ENCODE results near the gene LRRC7.

Gene LRRC7

DNA sequence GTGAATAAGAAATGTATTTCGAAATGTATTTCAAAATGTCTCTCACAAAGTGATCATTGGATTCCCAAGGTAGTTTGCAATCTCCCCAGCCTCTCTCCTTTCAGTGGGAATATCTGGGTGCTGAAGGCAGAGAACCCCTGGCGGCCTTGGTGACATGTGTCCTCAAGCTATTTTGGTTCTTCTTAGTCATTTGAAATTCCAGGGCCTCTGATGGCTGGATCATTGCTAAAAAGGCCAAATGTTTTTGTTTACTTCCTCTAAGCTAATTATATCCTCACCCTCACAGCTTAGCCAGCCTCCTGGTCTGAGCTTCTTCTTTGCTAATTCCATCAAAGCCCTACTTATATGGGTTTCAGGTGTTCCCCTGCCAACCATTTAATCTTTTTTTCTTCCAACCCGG lies 566.4 kb downstream of the LRRC7 start:
- Mint-ChIP-seq H3K36me3 (ENCODE audit: insufficient read depth) (no peaks in the 10 kb centered on the region), H3K4me1 (no peaks in the 10 kb centered on the region), H3K4me3 (no peak overlapping the region), H3K27me3 (peaks cover 18% of the 10 kb centered on the region), H3K9me3 (no peaks in the 10 kb centered on the region), H3K27ac (ENCODE audit: low read depth) (no peak overlapping the region)
- ATAC-seq (replicated peaks; ENCODE audit: extremely low read depth, poor library complexity, severe bottlenecking): no peak
- DNase-seq (ENCODE audit: low spot score in 2 of 2): no peak

DNA sequence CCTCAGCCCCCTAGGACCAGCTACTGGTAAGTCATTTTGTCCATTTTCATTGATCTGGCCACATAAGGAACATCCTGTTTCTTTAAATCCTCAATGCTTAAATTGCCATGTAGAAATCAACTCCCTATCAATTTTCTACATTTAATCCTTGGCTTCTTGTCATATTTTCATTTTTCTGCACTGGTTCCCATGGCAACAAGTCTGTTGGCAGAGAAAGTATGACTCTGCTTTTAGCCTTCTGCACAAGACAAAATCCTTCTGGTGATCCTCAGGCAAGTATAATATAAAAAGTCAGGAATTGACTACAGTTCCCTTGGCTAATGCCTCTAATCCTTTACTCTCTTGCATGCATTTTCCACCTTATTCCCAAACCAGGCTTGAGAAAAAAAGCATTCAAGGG lies 572.6 kb downstream of the LRRC7 start:
- Mint-ChIP-seq H3K9me3 (no peaks in the 10 kb centered on the region), H3K27me3 (peaks cover 4% of the 10 kb centered on the region), H3K4me1 (no peaks in the 10 kb centered on the region), H3K4me3 (no peak overlapping the region), H3K36me3 (ENCODE audit: insufficient read depth) (peaks cover 4% of the 10 kb centered on the region), H3K27ac (ENCODE audit: low read depth) (no peak overlapping the region)
- DNase-seq (ENCODE audit: low spot score in 2 of 2): no peak
- ATAC-seq (replicated peaks; ENCODE audit: extremely low read depth, poor library complexity, severe bottlenecking): no peak

DNA sequence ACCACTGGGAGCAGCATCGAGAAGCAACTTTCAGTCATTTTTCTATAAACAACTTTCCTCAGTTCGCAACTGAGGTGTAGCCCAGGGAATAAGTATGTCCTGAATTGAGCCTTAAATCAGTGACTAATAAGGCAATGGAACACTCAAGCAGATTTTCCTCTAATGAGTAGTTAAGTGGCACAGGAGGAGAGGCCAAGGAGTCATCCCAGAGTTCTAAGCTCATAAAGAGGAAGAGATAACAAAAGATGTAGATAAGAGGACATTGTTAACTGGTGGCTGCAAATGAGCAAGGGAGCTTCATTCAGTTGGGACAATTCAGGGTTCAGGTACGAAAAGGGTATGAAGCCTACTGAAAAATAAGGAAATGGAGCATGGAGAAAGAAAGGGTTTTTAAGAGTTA lies 573.2 kb downstream of the LRRC7 start:
- Mint-ChIP-seq H3K9me3 (no peaks in the 10 kb centered on the region), H3K4me3 (no peak overlapping the region), H3K27me3 (no peaks in the 10 kb centered on the region), H3K27ac (ENCODE audit: low read depth) (no peak overlapping the region), H3K36me3 (ENCODE audit: insufficient read depth) (peaks cover 4% of the 10 kb centered on the region), H3K4me1 (no peaks in the 10 kb centered on the region)
- ATAC-seq (replicated peaks; ENCODE audit: extremely low read depth, poor library complexity, severe bottlenecking): no peak
- DNase-seq (ENCODE audit: low spot score in 2 of 2): no peak

DNA sequence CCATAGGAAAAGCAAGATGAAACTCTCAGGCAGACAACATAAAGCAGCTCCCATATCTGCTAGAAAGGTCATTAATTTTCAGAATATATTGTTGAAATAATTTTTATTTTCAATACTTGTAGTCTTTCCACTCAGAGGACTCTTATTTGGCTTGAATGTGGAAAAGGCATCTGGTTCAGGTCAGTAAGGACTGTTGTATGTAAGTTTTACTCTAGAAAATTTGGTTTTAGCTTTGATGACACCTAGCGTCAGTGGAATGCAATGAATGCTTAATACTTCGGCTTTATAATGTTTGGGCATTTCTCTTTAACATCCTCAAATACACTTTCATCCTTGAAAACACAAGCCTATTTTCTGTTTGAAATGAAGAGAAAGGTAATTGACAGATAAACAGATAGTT lies 574.4 kb downstream of the LRRC7 start:
- no peaks in the 10 kb centered on the region for H3K4me1 Mint-ChIP-seq
- no peak for ATAC-seq (replicated peaks; ENCODE audit: extremely low read depth, poor library complexity, severe bottlenecking)
- no peak overlapping the region for H3K27ac Mint-ChIP-seq (ENCODE audit: low read depth)
- no peak for DNase-seq (ENCODE audit: low spot score in 2 of 2)
- peaks cover 6% of the 10 kb centered on the region for H3K36me3 Mint-ChIP-seq (ENCODE audit: insufficient read depth)
- H3K4me3 Mint-ChIP-seq: no peak overlapping the region
- no peaks in the 10 kb centered on the region for H3K9me3 Mint-ChIP-seq
- H3K27me3 Mint-ChIP-seq: no peaks in the 10 kb centered on the region

DNA sequence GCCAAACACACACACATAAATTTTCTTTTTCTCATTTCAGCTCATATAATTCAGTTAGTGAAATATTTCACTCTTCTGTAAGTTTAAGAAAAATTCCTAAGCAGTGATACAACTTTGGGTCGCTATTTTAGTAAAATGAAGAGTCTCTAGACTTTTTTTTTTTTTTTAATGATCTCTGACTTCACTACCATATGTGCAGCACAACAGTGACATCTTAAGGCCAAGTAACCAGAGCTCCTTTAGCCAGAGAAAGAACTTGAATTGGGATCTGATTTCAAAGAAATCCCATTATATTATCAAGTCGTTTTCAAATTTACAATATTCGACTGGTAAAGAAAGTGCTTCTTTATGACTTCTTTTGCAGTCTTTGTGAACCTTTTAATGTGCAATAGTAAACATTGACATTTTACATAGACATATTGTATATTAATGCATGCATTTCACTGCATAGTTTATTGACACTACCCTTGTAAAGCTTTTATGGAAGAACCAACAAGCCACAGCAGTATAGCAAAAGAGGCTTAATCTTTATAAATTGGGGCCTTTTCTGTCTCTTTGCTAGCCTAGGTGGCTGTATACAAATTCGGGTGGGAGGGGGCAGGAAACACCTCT lies 575.4 kb downstream of the LRRC7 start:
- Mint-ChIP-seq H3K4me1 (no peaks in the 10 kb centered on the region), H3K36me3 (ENCODE audit: insufficient read depth) (peaks cover 15% of the 10 kb centered on the region), H3K9me3 (no peaks in the 10 kb centered on the region), H3K27ac (ENCODE audit: low read depth) (no peak overlapping the region), H3K4me3 (no peak overlapping the region), H3K27me3 (no peaks in the 10 kb centered on the region)
- no peak for ATAC-seq (replicated peaks; ENCODE audit: extremely low read depth, poor library complexity, severe bottlenecking)
- no peak for DNase-seq (ENCODE audit: low spot score in 2 of 2)

DNA sequence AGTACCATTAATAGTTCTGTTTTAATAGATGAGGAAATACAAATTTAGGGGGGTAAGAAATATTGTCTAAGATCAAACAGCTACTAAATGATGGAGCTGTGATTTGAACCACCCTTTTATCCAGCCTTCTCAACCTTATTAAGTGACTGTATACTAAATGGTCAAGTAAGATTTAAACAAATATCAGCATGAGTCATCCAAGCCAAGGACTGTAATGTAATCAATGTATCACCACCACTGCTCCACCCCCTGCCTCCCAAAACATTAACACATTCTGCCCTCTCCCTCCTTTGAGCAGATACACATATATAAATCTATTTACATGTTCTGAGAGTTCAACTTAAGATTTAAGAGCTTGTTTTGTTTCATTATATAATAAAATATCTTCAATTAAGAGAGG lies 578.8 kb downstream of the LRRC7 start:
- H3K36me3 Mint-ChIP-seq (ENCODE audit: insufficient read depth): peaks cover 20% of the 10 kb centered on the region
- ATAC-seq (replicated peaks; ENCODE audit: extremely low read depth, poor library complexity, severe bottlenecking): no peak

DNA sequence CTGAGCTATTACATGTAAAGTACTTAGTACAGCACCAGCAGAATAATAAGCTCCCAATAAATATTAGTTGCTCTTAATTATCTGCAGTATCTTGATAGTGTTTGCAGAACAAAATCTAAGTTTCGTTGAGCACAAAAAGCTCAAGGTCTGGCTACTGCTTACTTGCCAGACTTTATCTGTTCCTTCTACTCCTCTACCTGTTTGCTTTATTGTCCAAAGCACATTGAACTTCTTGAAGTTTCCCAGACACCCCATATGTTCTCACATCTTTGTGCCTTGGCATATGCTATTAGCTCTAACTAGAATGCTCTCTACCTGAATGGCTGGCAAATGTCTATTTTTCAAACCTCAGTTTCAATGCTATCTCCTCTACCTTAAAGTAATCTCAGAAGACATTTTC lies 582.7 kb downstream of the LRRC7 start:
- no peak for ATAC-seq (replicated peaks; ENCODE audit: extremely low read depth, poor library complexity, severe bottlenecking)
- no peak overlapping the region for H3K4me3 Mint-ChIP-seq
- no peaks in the 10 kb centered on the region for H3K4me1 Mint-ChIP-seq
- H3K36me3 Mint-ChIP-seq (ENCODE audit: insufficient read depth): peaks cover 18% of the 10 kb centered on the region
- peak overlapping the region; percentile 5 for H3K27ac Mint-ChIP-seq (ENCODE audit: low read depth)
- H3K9me3 Mint-ChIP-seq: no peaks in the 10 kb centered on the region
- no peak for DNase-seq (ENCODE audit: low spot score in 2 of 2)
- no peaks in the 10 kb centered on the region for H3K27me3 Mint-ChIP-seq

More for the DNA sequence above, 578.8 kb downstream of the LRRC7 start:
- Mint-ChIP-seq H3K27me3 (no peaks in the 10 kb centered on the region), H3K4me3 (no peak overlapping the region), H3K4me1 (no peaks in the 10 kb centered on the region), H3K27ac (ENCODE audit: low read depth) (no peak overlapping the region), H3K9me3 (no peaks in the 10 kb centered on the region)
- no peak for DNase-seq (ENCODE audit: low spot score in 2 of 2)

DNA sequence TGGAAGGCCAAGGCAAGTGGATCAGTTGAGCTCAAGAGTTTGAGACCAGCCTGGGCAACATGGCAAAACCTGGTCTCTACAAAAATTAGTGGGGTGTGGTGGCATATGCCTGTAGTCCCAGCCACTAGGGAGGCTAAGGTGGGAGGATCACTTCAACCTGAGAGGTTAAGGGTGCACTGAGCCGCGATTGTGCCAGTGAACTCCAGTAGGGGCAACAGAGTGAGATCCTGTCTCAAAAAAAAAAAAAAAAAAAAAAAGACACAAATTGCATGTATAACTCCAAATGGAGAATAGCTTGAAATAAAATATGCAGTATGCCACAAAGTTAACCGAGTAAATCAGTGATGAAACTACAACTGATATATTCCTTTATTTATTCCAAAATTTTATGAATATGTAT lies 586.0 kb downstream of the LRRC7 start:
- H3K4me1 Mint-ChIP-seq: no peaks in the 10 kb centered on the region
- H3K27ac Mint-ChIP-seq (ENCODE audit: low read depth): no peak overlapping the region
- H3K27me3 Mint-ChIP-seq: no peaks in the 10 kb centered on the region
- DNase-seq (ENCODE audit: low spot score in 2 of 2): no peak
- H3K9me3 Mint-ChIP-seq: no peaks in the 10 kb centered on the region
- H3K36me3 Mint-ChIP-seq (ENCODE audit: insufficient read depth): peaks cover 8% of the 10 kb centered on the region
- ATAC-seq (replicated peaks; ENCODE audit: extremely low read depth, poor library complexity, severe bottlenecking): no peak
- H3K4me3 Mint-ChIP-seq: no peak overlapping the region

DNA sequence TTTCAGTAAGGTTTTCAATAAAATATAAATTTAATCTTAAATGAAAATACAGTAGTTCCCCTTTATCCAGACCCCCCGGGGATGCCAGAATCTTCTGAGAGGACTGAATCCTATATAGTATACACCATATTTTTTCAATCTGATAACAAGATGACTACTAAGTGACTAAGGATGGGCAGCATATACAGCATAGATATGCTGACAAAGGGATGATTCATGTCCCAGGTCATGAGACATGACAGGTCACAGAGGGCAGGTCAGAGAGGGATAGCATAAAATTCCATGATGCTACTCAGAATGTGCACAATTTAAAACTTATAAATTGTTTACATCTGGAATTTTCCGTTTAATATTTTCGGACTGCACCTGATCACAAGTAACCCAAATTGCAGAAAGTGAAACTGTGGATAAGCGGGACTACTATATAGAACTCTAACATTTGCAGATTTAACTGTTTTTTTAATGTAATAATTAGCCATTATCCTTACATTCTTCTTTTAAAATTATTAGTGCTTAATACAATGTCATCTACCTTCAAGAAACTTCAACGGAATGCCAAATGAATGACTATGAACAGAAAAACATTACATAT lies 588.9 kb downstream of the LRRC7 start:
- Mint-ChIP-seq H3K27ac (ENCODE audit: low read depth) (no peak overlapping the region), H3K4me1 (no peaks in the 10 kb centered on the region), H3K9me3 (no peaks in the 10 kb centered on the region), H3K36me3 (ENCODE audit: insufficient read depth) (peaks cover 9% of the 10 kb centered on the region), H3K4me3 (no peak overlapping the region), H3K27me3 (no peaks in the 10 kb centered on the region)
- ATAC-seq (replicated peaks; ENCODE audit: extremely low read depth, poor library complexity, severe bottlenecking): no peak
- no peak for DNase-seq (ENCODE audit: low spot score in 2 of 2)

DNA sequence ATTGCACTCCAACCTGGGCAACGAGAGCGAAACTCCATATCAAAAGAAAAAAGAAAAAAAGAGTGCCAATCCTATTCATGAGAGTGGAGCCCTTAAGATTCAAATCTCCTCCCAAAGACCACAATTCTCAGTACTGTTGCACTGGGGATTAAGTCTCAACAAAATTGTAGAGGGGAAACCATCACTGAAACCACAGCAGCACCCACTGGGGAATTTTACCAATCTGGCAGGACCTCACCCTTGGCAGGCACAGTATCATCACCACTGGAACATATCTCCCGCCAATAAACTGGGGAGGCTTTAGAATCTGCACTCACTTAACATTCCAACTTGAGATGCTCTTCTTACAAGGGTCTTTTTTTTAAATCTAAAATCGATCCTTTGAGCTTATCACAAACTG lies 596.6 kb downstream of the LRRC7 start:
- H3K36me3 Mint-ChIP-seq (ENCODE audit: insufficient read depth): peaks cover 11% of the 10 kb centered on the region
- no peak overlapping the region for H3K27ac Mint-ChIP-seq (ENCODE audit: low read depth)
- ATAC-seq (replicated peaks; ENCODE audit: extremely low read depth, poor library complexity, severe bottlenecking): no peak
- no peaks in the 10 kb centered on the region for H3K4me1 Mint-ChIP-seq
- no peak overlapping the region for H3K4me3 Mint-ChIP-seq
- H3K27me3 Mint-ChIP-seq: no peaks in the 10 kb centered on the region
- no peaks in the 10 kb centered on the region for H3K9me3 Mint-ChIP-seq
- no peak for DNase-seq (ENCODE audit: low spot score in 2 of 2)

DNA sequence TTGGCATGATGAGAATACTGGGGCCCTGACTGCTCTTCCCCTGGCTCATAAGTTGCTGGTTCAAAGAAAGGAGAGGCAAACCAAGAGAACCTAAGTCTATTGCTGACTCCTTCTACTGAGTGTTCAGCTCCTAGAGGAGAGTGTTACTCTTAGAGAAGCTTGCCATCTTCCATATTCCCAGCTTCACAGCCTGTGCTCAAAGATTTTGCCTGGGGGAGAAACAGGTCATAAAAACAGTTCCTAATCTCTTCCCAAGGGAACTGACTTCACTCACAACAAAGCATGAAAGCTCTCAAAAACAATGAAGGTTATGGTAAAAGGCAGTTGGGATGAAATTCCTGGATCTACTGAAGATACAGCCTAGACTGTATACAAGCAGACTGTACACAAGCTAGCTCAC lies 600.6 kb downstream of the LRRC7 start:
- no peak overlapping the region for H3K27ac Mint-ChIP-seq (ENCODE audit: low read depth)

DNA sequence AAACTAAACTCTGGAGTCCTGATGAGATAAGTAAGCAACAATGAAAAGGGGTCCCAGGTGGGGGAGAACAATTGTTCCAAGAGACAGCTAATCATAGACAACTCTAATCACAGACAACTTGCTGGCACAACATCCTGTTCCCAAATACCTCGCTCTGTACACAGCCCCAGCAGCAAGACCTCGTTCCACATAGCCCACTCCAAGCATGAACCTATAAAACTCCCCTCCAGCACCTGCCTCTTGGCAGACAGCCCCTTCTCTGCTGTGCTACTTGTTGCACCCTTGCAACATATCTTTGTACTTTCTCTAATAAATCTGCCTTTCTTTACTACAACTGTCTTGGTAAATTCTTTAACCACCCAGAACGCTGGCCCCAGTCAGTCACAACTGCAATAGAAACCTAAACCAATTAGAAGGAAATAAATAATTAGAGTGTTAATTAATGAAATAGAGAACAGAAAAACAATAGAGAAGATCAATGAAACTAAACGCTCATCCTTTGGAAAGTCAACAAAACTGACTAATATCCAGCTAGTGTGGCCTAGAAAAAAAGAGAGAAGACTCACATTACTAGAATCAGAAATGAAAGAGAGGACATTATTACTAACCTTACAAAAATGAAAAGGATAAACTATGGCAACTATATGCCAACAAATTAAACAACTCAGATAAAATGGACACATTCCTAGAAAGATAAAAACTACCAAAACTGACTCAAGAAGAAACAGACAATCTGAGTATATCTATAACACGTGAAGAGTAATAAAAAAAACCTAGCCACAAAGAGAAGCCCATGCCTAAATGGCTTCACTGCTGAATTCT lies 601.5 kb downstream of the LRRC7 start:
- DNase-seq (ENCODE audit: low spot score in 2 of 2) (no peak), ATAC-seq (replicated peaks; ENCODE audit: extremely low read depth, poor library complexity, severe bottlenecking) (no peak)
- no peak overlapping the region for H3K4me3 Mint-ChIP-seq
- no peaks in the 10 kb centered on the region for H3K9me3 Mint-ChIP-seq
- H3K4me1 Mint-ChIP-seq: no peaks in the 10 kb centered on the region
- H3K27me3 Mint-ChIP-seq: no peaks in the 10 kb centered on the region
- no peak overlapping the region for H3K27ac Mint-ChIP-seq (ENCODE audit: low read depth)
- peaks cover 19% of the 10 kb centered on the region for H3K36me3 Mint-ChIP-seq (ENCODE audit: insufficient read depth)

More for the DNA sequence above, 600.6 kb downstream of the LRRC7 start:
- DNase-seq (ENCODE audit: low spot score in 2 of 2) (no peak), ATAC-seq (replicated peaks; ENCODE audit: extremely low read depth, poor library complexity, severe bottlenecking) (no peak)
- Mint-ChIP-seq H3K27me3 (no peaks in the 10 kb centered on the region), H3K4me3 (no peak overlapping the region), H3K4me1 (no peaks in the 10 kb centered on the region), H3K36me3 (ENCODE audit: insufficient read depth) (peaks cover 16% of the 10 kb centered on the region), H3K9me3 (no peaks in the 10 kb centered on the region)

DNA sequence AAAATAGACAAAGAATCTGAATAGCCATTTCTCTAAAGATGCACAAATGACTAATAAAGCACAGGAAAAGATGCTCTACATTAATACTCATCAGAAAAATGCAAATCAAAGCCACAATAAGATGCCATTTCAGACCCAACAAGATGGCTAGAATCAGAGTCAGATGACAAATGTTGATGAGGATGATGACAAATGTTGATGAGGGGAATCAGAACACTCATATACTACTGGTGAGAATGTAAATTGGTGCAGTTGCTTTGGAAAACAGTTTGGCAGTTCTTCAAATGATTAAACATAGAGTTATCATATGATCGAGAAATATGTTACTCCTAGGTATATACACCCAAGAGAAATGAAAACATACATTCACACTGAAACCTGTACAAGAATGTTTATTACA lies 603.8 kb downstream of the LRRC7 start:
- Mint-ChIP-seq H3K36me3 (ENCODE audit: insufficient read depth) (peaks cover 25% of the 10 kb centered on the region), H3K27me3 (no peaks in the 10 kb centered on the region), H3K27ac (ENCODE audit: low read depth) (no peak overlapping the region), H3K4me3 (no peak overlapping the region), H3K9me3 (no peaks in the 10 kb centered on the region), H3K4me1 (no peaks in the 10 kb centered on the region)
- DNase-seq (ENCODE audit: low spot score in 2 of 2) (no peak), ATAC-seq (replicated peaks; ENCODE audit: extremely low read depth, poor library complexity, severe bottlenecking) (no peak)
